Stomach (tissue), 9 donors: ENCODE measurements around the gene BTBD6. TPM values are rescaled to one million over a fixed set of nuclear protein-coding genes. Genes with fewer than 3 reads are reported as not detected.

Experiments
- DNase-seq, 2 donors: peaks; one replicate each; pipeline versions ENCODE4 v3.0.0 to v3.0.0-alpha.2; 2013 to 2019
- H3K27ac ChIP-seq, 5 donors: fragments of 200-600 bp in 4 of 5; sonication (generic) in 4 of 5; one replicate each; pipeline ENCODE4 v1.5.1; 2013 to 2019; ENCODE audit warnings: mild to moderate bottlenecking in 1 of 5, moderate library complexity in 1 of 5
- H3K27me3 ChIP-seq, 3 donors: fragments of 200-600 bp; sonication (generic); one replicate each; pipeline ENCODE4 v1.5.1; 2017 to 2019; ENCODE audit warnings: mixed run types in 1 of 3
- H3K36me3 ChIP-seq, 4 donors: fragments of 200-600 bp; sonication (generic); 1 replicate in 3 of 4; 2 replicates in 1 of 4; pipeline ENCODE4 v1.5.1; 2016 to 2019
- H3K4me1 ChIP-seq, 4 donors: fragments of 200-600 bp; sonication (generic); one replicate each; pipeline ENCODE4 v1.5.1; 2016 to 2019
- H3K4me3 ChIP-seq, 4 donors: fragments of 200-600 bp; sonication (generic) in 3 of 4; one replicate each; pipeline ENCODE4 v1.5.1; 2016 to 2019; ENCODE audit warnings: mild to moderate bottlenecking in 1 of 4
- H3K9me3 ChIP-seq, 4 donors: fragments of 200-600 bp; sonication (generic); one replicate each; pipeline ENCODE4 v1.5.1; 2016 to 2019
- EP300 ChIP-seq: sonication (generic); formaldehyde crosslinking; IDR thresholded peaks from one replicate; pipeline ENCODE4 v1.6.1; 2017; ENCODE audit warnings: antibody characterized with exemption
- POLR2A ChIP-seq, 4 donors: fragments of 450-650 bp; IDR thresholded peaks; one replicate each; pipeline ENCODE4 v1.6.1; 2016; ENCODE audit warnings: antibody characterized with exemption in 4 of 4, control low read depth in 2 of 4, mild to moderate bottlenecking in 1 of 4, moderate library complexity in 1 of 4
- POLR2AphosphoS5 ChIP-seq, 3 donors: sonication (generic); formaldehyde crosslinking; IDR thresholded peaks; one replicate each; pipeline ENCODE4 v1.6.1; 2016; ENCODE audit warnings: antibody characterized with exemption in 3 of 3
- WGBS, 5 donors: extraction: QIAGEN DNeasy Blood & Tissue Kit in 3 of 5; methylation state at CpG; one replicate each; pipeline versions ENCODE4 v1.1.5 to v1.1.7; 2013 to 2018; 5-methylcytosine and 5-hydroxymethylcytosine counted together
- intact Hi-C: fragments of 100-400 bp; cut with DNase I; formaldehyde crosslinking; loops from one replicate; pipeline ENCODE4 v1.15.1; 2023; ENCODE audit warnings: low total_unique reads
- polyA plus RNA-seq, 3 donors: library from polyadenylated mRNA; stranded (reverse); fragments of 200-250 nt; gene quantifications; one replicate each; pipeline ENCODE4 v1.2.3, GENCODE V29; 2013
- total RNA-seq, 5 donors: library from RNA; depleted of rRNA; stranded (reverse); fragments of >200 nt; gene quantifications; one replicate each; pipeline versions ENCODE4 v1.1.0 to v1.2.3, GENCODE V29; 2014 to 2016
- TF ChIP-seq, protein P1 (sequence below), 7 experiments: fragments of 450-650 bp in 4 of 7; fragments of 200-600 bp in 3 of 7; sonication (generic) in 3 of 7; IDR thresholded peaks; one replicate each; pipeline ENCODE4 v1.5.1; 2016 to 2019; ENCODE audit warnings: antibody characterized with exemption in 7 of 7, control low read depth in 2 of 7, mild to moderate bottlenecking in 1 of 7
- donor health status: healthy with polysubstance abuse.
- donor health status: Bipolar disorder and iron deficiency.
- donor health status: healthy.

BTBD6 gene
- total and polyA plus RNA-seq, 8 donors: 13.4 to 55.0 (median 38.0) TPM

DNA sequence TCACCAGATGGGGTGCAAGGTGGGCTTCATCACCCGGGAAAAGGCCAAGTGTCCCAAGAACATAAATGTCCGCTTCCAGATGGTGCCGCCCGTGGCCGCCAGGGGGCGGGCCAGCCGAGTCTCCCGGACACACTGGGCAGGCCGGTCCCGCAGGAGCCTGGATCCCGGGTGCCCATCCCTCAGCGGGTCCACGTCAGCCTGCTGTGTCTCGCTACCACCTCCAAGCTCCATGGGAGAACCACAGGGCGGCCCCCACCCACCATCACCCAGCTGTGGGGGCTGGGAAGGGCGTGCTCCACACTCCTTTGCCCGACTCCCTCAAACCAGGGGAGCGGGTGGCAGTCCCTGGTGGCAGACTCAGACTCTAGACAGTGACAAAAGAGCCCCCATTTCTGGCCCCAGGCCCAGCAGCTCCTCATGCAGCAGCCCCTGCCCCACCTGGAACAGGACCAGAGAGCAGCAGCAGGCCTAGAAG lies 45.2 kb upstream of the BTBD6 start:
- intact Hi-C loops: loop anchor here (5.0 to 10.0 kb wide), 2 partner anchors 82 to 149 kb away; no protein-coding TSS in a partner anchor
- WGBS, 5 donors: 5 to 14% (median 6%) methylated on average over 15 to 18 of the region's 18 CpGs

DNA sequence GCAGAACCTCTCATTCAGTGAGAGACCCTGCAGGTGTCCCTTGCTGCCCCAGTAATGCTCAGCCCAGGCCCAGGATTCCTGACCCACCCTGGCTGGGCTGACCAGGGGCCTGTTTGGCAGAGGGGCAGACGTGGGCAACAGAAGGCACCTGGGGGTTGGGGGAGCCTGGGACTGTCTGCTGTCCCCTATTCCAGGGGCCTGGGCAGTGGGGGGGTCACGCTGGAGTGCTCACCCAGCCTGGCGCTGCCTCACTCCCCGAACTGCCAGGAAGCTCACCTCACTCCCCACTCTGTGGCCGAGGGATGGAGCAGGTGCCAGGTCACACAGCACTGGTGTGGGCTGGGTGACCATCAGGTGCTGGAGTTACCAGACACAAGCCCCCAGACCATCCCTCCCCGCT lies 44.6 kb upstream of the BTBD6 start:
- intact Hi-C loops: loop anchor here (5.0 to 10.0 kb wide), 2 partner anchors 81 to 149 kb away; no protein-coding TSS in a partner anchor
- Histone ChIP-seq H3K27me3 (peaks cover 4 to 45% (median 28%) of the 10 kb centered on the region in 3 donors), H3K36me3 (peaks cover 0 to 1% (median under 1%) of the 10 kb centered on the region in 4 donors), H3K27ac (no peak overlapping the region), H3K4me3 (no peak overlapping the region), H3K9me3 (no peaks in the 10 kb centered on the region), H3K4me1 (peaks cover 31 to 63% (median 56%) of the 10 kb centered on the region in 4 donors)
- TF ChIP-seq, protein P1, sequence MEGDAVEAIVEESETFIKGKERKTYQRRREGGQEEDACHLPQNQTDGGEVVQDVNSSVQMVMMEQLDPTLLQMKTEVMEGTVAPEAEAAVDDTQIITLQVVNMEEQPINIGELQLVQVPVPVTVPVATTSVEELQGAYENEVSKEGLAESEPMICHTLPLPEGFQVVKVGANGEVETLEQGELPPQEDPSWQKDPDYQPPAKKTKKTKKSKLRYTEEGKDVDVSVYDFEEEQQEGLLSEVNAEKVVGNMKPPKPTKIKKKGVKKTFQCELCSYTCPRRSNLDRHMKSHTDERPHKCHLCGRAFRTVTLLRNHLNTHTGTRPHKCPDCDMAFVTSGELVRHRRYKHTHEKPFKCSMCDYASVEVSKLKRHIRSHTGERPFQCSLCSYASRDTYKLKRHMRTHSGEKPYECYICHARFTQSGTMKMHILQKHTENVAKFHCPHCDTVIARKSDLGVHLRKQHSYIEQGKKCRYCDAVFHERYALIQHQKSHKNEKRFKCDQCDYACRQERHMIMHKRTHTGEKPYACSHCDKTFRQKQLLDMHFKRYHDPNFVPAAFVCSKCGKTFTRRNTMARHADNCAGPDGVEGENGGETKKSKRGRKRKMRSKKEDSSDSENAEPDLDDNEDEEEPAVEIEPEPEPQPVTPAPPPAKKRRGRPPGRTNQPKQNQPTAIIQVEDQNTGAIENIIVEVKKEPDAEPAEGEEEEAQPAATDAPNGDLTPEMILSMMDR (IDR thresholded peaks at IDR 0.05): no peak
- TF ChIP-seq POLR2A (IDR thresholded peaks at IDR 0.05): no peak
- no peak for TF ChIP-seq POLR2AphosphoS5 (IDR thresholded peaks at IDR 0.05)
- no peak for TF ChIP-seq EP300
- WGBS, 5 donors: 22 to 81% (median 72%) methylated on average over 1 to 6 of the region's 6 CpGs
- no peak for DNase-seq

More for the DNA sequence above, 45.2 kb upstream of the BTBD6 start:
- Histone ChIP-seq H3K9me3 (no peaks in the 10 kb centered on the region), H3K36me3 (no peaks in the 10 kb centered on the region), H3K27me3 (peaks cover 4 to 51% (median 34%) of the 10 kb centered on the region in 3 donors), H3K4me3 (no peak overlapping the region), H3K4me1 (peaks cover 31 to 66% (median 58%) of the 10 kb centered on the region in 4 donors), H3K27ac (no peak overlapping the region)
- peak in 1 of 3 donors; percentile 54 for TF ChIP-seq POLR2AphosphoS5 (IDR thresholded peaks at IDR 0.05)
- TF ChIP-seq, protein P1 (IDR thresholded peaks at IDR 0.05): peak in 6 of 7 experiments; percentile 85 to 97 (median 91)
- no peak for TF ChIP-seq POLR2A (IDR thresholded peaks at IDR 0.05)
- peak; percentile 85 to 89 for DNase-seq

DNA sequence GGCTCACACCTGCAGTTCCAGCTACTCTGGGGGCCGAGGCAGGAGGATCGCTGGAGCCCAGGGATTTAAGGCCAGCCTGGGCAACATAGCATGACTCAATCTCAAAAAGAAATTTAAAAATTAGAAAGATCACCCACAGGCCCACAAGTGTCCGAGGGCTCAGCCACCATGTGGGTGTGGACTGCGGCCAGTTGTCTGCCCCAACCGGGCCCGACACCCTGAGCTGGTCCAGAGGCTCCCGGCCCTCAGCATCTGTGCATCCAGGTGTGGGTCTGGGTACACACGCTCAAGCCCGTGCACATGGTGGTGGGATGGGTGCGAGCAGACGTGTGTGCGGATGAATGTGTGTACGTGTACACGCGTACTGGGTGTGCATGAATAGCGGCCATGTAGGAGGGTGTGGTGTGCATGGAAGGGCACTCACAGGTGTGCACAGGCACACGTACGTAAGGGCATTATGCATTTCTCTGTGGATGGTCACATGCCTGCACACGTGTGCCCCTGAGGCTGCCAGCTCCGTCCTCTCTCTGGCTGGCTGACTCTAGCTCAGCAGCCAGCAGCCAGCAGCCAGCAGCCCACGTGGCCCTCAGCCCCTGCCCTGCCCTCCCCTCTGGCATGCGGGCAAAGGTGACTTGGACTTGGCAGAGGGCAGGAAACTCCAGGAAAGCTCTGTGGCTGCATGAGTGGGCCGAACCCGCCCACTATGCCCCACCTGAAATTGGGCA lies 44.0 kb upstream of the BTBD6 start:
- 30 to 59% (median 42%) methylated on average over 16 to 24 of the region's 24 CpGs for WGBS, 5 donors
- Histone ChIP-seq H3K4me1 (peaks cover 31 to 63% (median 55%) of the 10 kb centered on the region in 4 donors), H3K36me3 (peaks cover 0 to 8% (median 6%) of the 10 kb centered on the region in 4 donors), H3K27ac (peak overlapping the region in 1 of 5 donors; percentile 29), H3K27me3 (peaks cover 4 to 39% (median 21%) of the 10 kb centered on the region in 3 donors), H3K4me3 (no peak overlapping the region), H3K9me3 (no peaks in the 10 kb centered on the region)
- DNase-seq: peak; percentile 62 to 84
- intact Hi-C loops: loop anchor here (5.0 to 10.0 kb wide), 2 partner anchors 80 to 148 kb away; no protein-coding TSS in a partner anchor
- TF ChIP-seq POLR2AphosphoS5 (IDR thresholded peaks at IDR 0.05) (peak in 2 of 3 donors; percentile 19 to 41), EP300 (no peak)
- TF ChIP-seq, protein P1 (IDR thresholded peaks at IDR 0.05): no peak

DNA sequence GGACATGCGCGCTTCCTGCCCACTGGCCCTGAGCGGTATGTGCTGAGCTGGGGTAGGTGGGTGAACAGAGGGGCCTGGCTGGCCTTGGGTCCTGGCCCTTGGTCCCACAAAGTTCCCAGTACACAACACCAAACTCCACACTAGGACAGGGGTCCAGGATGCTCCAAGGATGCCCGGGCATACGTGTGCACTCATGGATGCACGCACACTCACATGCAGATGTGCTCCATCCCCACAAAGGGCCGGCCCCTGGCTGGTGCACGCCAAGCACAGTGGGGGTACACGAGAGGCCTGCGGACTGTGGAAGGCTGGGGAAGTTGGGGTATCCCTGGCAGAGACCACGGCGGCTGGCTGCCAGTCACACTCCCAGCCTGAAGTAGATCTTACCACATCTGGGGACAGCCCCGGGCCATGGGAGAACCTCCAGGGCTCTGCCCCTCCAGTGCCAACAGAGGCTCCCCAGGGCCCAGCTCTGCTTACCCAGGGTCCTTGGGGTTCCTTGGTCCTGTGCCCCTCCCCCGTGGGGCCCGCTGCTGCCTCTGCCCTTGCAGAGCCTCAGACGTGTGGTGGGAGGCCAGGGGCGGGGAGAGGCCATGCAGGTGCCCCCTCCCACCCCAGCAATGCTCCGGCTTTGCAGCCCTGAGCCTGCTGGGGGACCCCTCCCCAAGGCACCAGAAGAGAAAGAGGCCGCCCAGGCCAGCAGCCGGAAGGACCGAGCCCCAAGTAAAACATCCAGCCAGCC lies 43.2 kb upstream of the BTBD6 start:
- Histone ChIP-seq H3K27me3 (peaks cover 2 to 31% (median 15%) of the 10 kb centered on the region in 3 donors), H3K9me3 (no peaks in the 10 kb centered on the region), H3K4me3 (no peak overlapping the region), H3K4me1 (peaks cover 31 to 63% (median 55%) of the 10 kb centered on the region in 4 donors), H3K36me3 (peaks cover 6 to 15% (median 13%) of the 10 kb centered on the region in 4 donors), H3K27ac (peak overlapping the region in 2 of 5 donors; percentile 20 to 29)
- TF ChIP-seq POLR2AphosphoS5 (IDR thresholded peaks at IDR 0.05): no peak
- TF ChIP-seq, protein P1 (IDR thresholded peaks at IDR 0.05): peak in 1 of 7 experiments; percentile 5
- DNase-seq: no peak
- intact Hi-C loops: loop anchor here (5.0 to 10.0 kb wide), 2 partner anchors 80 to 147 kb away; no protein-coding TSS in a partner anchor
- WGBS, 5 donors: 37 to 48% (median 40%) methylated on average over 5 to 21 of the region's 21 CpGs
